Fibroblast of skin of left quadriceps (primary cell): ENCODE results near the gene CLDN18.

Source experiments
- DNase-seq, 2 experiments: peaks; one replicate each; pipeline ENCODE4 v3.0.0-alpha.2; 2013; ENCODE audit warnings: low read depth in 2 of 2

The CLDN18 gene

DNA sequence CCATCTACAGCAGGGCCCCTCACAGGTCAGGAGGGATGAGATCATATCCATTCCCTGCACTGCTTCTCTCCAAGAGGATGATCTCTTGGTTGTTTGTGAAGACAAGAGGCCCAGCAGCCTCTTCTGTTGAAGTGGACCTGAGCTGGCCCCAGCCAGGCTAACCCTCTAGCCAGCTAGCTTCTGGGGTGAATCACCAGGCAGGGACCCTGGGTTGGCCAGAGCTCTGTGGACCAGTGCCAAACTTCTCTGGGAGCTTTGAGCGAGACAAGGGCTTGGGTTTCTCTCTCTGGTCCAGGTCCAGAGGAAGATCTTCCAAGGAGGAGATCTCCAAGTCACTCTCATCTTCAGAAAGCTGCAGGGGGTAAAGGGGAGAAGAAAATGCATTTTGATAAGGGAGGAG lies 52.7 kb downstream of the CLDN18 start:
- DNase-seq: no peak

DNA sequence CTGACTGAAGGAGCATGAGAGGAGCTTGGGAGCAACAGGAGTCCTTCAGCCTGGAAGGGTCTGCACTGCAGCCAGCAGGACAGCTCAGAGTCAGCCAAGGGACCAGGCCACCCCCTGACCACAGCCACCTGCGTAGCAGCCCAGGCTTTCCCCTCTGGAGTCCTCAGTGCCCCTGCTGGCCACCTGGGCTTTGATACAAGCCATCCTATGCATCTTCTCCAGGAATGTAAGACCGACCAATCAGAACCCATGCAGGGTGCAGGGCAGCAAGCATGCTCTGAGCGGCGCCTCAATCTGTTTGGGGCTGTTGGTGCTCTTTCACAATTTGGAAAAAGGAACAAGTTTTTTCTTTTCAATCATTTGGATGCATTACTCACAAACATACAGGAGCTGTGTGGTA lies 53.5 kb downstream of the CLDN18 start:
- no peak for DNase-seq

DNA sequence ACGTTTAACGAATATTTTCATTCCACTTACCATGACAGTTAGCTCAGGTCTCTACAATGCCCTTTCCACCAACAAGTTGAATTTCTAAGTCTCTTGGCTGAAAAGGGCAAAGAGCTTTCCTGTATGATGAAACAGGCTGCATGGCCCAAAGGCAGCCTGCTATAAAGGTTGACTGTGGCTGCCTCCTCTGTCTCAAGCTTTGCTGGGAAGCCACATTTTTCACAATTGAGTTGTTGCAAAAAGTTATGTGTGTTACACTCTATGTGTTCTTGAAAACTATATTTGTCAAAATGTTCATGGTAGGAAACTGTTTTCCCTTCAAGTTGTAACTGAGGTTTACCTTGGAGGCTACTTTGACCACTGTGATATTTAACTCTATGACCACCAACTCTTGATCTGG lies 56.0 kb downstream of the CLDN18 start:
- no peak for DNase-seq

DNA sequence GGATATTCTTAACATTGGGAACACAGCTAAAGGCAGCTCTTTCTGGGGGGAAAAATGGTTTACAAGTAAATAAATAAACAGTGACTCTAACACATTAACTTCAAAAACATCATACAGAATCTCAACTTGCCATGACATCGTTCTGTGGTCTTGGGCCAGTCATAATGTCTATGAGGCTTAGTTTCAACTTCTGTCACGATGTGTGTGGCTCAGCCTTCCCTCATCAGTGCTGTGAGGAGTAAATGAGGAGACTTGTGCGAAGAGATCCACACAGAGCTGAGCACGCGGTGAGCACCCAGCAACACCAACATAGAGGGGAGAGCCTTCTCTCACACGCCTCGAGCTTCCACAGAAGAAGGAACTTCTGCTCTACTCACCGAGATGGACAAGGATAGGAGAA lies 56.4 kb downstream of the CLDN18 start:
- no peak for DNase-seq

DNA sequence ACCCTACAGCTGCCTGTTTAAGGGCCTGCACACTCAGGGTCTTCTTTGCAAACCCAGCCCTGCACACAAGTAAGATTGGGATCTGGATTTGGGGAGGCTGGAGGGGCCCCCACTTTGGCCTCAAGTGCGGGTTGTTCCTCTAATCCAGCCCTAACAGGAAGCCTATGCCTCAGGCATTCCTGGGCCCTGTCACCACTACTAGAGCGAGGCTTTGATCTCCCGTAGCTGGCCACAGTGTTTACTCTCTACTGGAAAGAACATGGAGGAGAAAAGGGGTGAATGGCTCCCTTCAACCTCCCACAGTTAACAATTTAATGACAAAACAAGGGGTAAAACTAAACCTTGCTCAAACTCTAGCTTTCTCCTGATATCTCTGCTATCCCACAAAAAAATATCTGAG lies 57.0 kb downstream of the CLDN18 start:
- DNase-seq: no peak

DNA sequence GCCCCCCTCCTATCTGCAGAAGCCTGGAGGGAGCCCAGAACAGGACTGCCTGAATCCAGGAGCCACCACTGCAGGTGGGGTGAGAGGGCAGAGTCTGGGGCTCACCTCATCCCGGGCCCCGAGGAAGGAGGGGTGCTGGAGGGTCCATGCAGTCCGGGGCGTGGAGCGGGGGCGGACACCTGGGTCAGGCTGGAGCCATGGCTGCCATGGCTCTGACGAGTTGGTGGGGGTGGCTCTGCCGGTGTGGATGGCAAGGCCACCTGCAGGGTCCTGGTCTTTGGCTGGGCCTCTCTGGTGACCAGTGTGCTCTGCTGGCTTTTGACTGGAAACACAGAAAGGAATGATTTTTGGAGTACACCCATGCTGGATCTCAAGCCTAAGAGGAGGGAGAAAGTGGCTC lies 58.1 kb downstream of the CLDN18 start:
- DNase-seq: no peak

DNA sequence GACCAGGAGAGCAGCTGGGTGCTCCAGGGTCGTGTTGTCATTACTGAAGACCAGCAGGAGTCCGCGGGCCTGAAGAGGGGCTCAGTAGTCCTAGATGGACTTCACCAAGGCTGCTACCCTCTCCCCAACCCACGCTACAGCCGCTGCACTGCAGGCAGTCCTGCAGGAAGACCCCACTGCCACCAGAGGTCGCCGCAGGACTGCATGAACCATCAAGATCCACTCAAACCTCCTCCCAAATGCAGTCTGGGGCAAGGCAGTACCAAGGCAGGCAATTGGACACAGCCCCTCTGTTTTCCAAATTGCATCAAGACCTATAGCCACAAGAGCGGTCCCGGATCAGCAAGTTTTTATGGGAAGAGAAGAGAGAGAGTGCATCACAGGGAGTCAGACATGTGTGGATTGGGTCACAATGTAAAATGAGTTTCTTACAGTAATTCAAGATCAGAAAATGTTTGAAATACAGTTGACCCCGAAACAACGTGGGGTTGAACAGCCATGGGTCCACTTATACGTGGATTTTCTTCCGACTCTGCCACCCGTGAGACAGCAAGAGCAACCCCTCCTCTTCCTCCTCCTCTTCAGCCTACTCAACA lies 58.7 kb downstream of the CLDN18 start:
- DNase-seq: peak in 1 of 2 experiments; percentile 46

DNA sequence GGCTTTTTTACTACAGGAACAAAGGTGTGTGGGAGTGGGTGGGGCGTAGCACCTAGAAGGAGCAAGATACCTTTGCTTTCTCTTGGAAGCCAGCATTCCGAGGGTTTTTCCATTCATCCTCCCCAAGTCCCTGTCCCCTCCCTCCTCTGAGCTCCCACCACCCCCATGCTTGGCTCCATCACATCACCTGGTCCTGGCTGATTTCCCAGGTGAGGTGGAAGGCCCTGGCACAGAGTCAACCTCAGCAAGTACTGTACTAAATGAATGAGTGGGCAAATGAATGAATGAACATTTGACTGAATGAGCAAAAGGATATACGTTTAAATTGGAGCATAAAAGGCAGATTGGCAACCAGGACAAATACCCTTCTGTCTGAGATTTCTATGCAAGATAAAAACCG lies 60.0 kb downstream of the CLDN18 start:
- DNase-seq: no peak

DNA sequence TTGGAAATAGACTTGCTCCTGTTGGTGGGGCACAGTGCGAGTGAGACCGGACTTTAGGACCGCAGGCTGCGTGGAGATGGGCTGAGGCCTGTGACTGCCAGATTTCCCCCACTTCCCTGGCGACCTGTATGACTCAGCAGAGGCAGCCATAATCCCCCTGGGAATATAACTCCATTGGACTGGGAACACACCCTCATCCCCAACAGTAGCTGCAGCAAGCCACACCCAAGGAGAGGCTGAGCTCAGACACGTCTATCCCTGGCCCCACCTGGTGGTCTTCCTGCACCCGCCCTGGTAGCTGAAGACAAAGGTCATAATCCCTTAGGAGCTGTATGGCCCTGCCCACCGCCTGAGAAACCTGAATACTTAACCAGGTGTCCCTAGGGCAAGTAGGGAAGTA lies 62.8 kb downstream of the CLDN18 start:
- no peak for DNase-seq

DNA sequence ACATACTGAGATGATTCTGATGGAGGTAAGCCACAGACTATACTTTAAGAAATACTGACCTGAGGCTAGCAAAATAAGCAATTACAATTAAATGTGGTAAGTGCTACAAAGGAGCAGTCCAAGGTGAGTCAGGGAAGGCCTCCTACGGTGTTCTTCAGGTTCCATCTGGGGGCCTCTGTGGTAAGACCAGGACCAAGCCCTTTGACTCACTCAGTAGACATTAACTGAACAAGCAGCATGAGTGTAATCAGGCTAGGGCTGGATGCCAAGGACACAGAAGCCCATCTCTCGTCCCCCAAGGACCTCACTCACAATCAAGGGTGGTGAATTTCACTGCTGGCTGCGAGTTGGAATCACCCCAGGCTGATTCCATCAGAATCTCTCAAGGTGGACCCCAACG lies 68.1 kb downstream of the CLDN18 start:
- no peak for DNase-seq

DNA sequence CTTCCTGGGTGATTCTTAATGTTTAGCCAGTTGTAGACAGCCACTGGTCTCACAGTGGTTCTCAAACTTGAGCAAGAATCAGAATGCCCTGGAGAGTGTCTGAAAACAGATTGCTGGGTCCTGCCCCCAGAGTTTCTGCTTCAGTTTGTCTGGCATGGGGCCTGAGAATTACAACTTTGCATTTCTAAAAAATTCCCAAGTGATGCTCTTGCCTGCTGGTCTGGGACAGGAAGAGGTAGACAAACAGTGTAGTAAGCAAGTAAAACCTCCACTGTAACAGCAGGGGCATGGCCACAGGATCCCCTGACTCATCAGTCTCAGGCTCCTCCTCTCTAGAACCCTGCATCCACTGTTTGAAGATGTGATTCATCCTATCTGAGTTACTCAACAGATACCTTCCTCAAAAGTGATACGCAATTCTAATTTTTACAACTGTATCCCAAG lies 69.0 kb downstream of the CLDN18 start:
- peak; percentile 93 to 94 for DNase-seq

DNA sequence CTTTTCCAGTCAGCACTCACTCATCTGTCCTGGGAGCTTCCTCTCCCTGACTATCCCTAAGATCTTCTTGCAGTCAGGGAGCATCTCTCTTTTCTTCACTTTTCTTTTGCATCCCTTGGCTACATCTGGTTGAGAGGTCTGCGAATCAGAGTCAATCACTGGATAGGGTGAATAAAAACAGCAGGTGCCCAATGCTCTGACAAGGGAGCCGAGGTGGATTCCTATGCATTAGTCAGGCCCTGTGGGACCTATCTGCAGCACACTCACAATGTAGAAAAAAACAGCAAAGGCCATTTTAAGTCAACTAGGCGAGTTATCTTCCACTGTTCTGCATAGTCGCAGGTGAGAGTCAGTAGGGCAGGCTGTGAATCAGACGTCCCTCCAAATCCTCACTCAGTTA lies 69.9 kb downstream of the CLDN18 start:
- no peak for DNase-seq

DNA sequence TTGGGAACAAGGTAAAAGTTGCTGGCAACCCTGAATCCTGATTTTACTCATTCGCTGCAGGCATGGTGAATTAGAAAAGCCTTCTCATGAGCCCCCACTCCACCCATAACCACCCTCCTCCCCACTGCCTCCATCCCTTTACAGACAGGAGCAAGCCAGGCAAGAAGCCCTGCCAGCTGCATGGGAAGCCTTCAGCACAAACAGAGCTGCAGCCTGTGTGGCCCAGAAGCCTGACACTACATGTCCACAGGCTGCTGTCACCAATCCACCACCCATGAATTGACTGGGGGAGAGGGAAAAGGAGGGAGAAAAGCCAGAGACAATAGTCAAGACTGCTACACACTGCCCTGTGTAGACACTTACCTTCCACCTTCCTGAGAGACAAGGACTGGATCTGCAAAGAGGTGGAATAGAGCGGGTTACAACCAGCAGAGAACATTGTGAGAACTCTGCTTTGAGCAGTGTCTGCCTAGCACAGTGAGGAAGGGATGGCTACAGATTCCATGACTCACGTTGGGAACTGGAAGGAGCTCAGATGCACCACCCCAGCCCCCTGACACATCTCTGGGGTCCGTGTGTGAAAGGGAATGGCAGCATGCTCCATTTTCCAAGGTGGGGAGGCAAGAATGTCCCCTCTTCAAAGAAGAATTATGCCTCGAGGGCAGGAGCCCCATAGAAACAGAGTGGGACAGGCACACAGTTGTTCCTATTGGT lies 71.6 kb downstream of the CLDN18 start:
- peak; percentile 23 to 37 for DNase-seq

DNA sequence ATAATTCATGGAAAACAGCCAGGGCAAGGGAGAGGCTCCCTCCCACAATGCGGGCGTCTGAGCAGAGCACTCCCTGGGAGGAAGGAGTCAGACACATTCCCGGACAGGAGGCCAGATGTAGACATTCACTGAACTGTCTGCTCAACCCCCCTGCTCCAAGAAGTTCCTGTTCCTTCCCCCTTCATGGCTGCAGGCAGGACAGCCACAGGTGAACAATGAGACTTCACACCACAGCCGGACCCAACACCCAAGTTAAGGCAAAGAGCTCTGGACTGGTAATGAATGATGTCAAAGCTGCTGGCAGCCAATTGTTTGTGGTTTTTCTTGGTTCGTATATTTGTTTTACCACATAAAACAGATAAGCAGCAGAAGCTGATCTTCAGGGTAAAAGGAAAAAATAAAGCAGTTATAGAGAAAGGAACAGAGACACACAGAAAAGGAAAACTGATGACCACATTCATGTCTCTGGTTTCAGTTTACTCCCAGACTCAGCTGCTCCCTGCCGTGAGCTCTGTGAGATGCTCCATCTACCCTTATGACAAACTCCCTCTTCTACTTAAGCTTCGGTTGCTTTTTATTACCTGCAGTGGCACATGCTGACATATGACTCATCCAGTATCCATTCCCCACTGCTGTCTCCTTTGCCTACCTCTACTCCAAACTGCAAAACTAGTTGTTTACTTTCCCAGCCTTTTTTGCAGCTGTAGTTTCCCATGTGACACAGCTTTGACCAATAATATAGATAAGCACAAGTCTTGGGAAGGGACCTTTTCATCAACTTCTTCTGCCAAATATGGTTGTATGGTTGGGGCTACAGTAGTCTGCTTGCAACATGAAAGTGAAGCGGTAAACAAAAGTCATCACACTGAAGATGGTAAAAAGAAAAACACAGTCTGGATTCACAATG lies 72.4 kb downstream of the CLDN18 start:
- peak; percentile 60 to 62 for DNase-seq

DNA sequence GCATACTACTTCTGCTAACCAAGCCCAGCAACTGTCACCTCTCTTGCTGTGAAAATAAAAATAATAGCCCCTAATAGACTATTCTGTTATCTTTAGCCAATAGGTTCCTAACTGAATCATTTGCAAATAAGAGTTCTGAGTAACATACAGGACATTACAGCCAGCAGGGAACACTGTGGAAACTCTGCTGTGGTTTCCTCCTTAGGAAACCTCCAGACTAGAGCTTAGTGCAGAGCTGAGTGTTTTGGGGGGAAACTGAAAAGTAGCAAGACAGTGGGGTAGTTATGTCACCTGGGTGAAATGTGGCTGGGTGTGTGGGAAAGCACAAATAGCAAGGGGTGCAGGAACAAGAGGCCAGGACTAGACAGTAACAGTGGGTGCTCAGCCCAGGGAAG lies 73.0 kb downstream of the CLDN18 start:
- DNase-seq: no peak
